Measurements from ENCODE around the gene NF2.

Gene NF2

DNA sequence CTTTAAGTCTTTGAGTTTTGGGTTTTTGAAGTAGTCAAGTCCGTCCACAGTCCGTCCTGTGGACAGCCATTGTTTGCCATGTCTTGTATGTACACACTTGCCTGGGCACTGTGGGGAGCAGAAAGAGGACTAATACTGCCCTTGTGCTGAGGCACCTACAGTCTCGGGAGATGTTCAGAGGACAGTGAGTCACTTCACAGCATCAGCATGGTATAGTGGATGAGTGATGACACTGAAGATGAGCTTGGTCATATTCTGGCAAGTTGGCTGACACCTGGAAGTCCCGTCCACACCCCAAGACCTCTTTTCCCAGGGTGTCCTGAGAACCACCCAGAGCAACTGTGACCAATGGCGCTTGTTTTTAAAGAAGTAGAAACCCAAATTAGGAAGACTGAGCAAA, 29.2 kb downstream of the NF2 start:
- TF ChIP-seq CTCF (IDR thresholded peaks at IDR 0.05; ENCODE audit: insufficient read depth, low read length, poor library complexity, severe bottlenecking): no peak
- Histone ChIP-seq H3F3A (ENCODE audit: insufficient read depth) (0 out of 2 replicates have a peak, but pooled peaks cover 5% of the 10 kb centered on the region), H3K4me3 (ENCODE audit: insufficient read depth, low read length, poor library complexity, severe bottlenecking) (no peak overlapping the region), H3K36me3 (ENCODE audit: low read length) (no peaks in the 10 kb centered on the region; the same call in 1 of the 2 replicates), H3K9me3 (ENCODE audit: insufficient read depth, low read length) (no peaks in the 10 kb centered on the region), H3K9me2 (replicated peaks; ENCODE audit: insufficient read depth, low read length) (no peaks in the 10 kb centered on the region), H3K27me3 (ENCODE audit: low read length) (no peaks in the 10 kb centered on the region), H4K20me1 (ENCODE audit: low read depth, low read length) (peaks cover 7% of the 10 kb centered on the region; the same call in 1 of the 2 replicates), H2AFZ (ENCODE audit: low read depth, low read length, severe bottlenecking) (no peak overlapping the region), H3K9ac (ENCODE audit: low read length) (no peak overlapping the region), H3K27ac (ENCODE audit: low read depth, low read length) (no peak overlapping the region), H3K4me2 (ENCODE audit: low read depth, low read length, poor library complexity, severe bottlenecking) (no peak overlapping the region), H3K79me2 (ENCODE audit: insufficient read depth, low read length) (peaks cover 66% of the 10 kb centered on the region)

GRCh38 chr22:29633514-29634312, 30.3 kb downstream of the NF2 start:
- H3K9me3 ChIP-seq (ENCODE audit: insufficient read depth, low read length): no peaks in the 10 kb centered on the region
- no peak overlapping the region for H3K4me2 ChIP-seq (ENCODE audit: low read depth, low read length, poor library complexity, severe bottlenecking)
- peaks cover 7% of the 10 kb centered on the region; the same call in 1 of the 2 replicates for H4K20me1 ChIP-seq (ENCODE audit: low read depth, low read length)
- H3K36me3 ChIP-seq (ENCODE audit: low read length): no peaks in the 10 kb centered on the region; the same call in 1 of the 2 replicates
- H3F3A ChIP-seq (ENCODE audit: insufficient read depth): 0 out of 2 replicates have a peak, but pooled peaks cover 5% of the 10 kb centered on the region
- H3K9ac ChIP-seq (ENCODE audit: low read length): no peak overlapping the region
- H2AFZ ChIP-seq (ENCODE audit: low read depth, low read length, severe bottlenecking): no peak overlapping the region
- no peak overlapping the region for H3K4me3 ChIP-seq (ENCODE audit: insufficient read depth, low read length, poor library complexity, severe bottlenecking)
- TF ChIP-seq EZH2phosphoT487 (conservative IDR thresholded peaks at IDR 0.05; ENCODE audit: low read length) (no peak), CTCF (IDR thresholded peaks at IDR 0.05; ENCODE audit: insufficient read depth, low read length, poor library complexity, severe bottlenecking) (no peak)
- H3K9me2 ChIP-seq (replicated peaks; ENCODE audit: insufficient read depth, low read length): no peaks in the 10 kb centered on the region
- peaks cover 60% of the 10 kb centered on the region for H3K79me2 ChIP-seq (ENCODE audit: insufficient read depth, low read length)
- no peak overlapping the region for H3K27ac ChIP-seq (ENCODE audit: low read depth, low read length)
- H3K27me3 ChIP-seq (ENCODE audit: low read length): no peaks in the 10 kb centered on the region

DNA sequence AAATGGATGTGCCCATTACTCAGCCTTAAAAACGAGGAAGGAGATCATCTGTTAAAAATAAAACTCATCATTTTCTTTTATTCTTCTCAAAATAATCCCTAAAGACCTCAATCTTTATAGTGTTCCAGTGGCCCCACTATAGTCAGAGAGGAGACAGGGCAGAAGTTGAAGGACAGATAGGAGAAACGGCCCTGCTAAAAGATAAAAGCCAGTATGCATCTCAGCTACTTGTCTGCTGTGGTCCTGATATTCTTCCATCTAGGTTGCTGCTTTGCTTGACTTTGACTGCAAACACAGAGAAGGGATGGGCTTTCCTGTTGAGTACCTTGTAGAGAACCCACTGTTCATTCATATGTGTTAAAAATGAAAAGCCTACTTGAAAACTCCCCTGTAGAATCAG, 31.4 kb downstream of the NF2 start:
- no peaks in the 10 kb centered on the region for H3K27me3 ChIP-seq (ENCODE audit: low read length)
- H3K4me2 ChIP-seq (ENCODE audit: low read depth, low read length, poor library complexity, severe bottlenecking): no peak overlapping the region
- no peak overlapping the region for H3K9ac ChIP-seq (ENCODE audit: low read length)
- H3K79me2 ChIP-seq (ENCODE audit: insufficient read depth, low read length): peaks cover 50% of the 10 kb centered on the region
- H4K20me1 ChIP-seq (ENCODE audit: low read depth, low read length): peaks cover 7% of the 10 kb centered on the region; the same call in 1 of the 2 replicates
- 0 out of 2 replicates have a peak, but pooled peaks cover 5% of the 10 kb centered on the region for H3F3A ChIP-seq (ENCODE audit: insufficient read depth)
- no peaks in the 10 kb centered on the region for H3K9me3 ChIP-seq (ENCODE audit: insufficient read depth, low read length)
- no peaks in the 10 kb centered on the region for H3K9me2 ChIP-seq (replicated peaks; ENCODE audit: insufficient read depth, low read length)
- H3K27ac ChIP-seq (ENCODE audit: low read depth, low read length): no peak overlapping the region
- H3K36me3 ChIP-seq (ENCODE audit: low read length): no peaks in the 10 kb centered on the region; the same call in 1 of the 2 replicates
- no peak overlapping the region for H2AFZ ChIP-seq (ENCODE audit: low read depth, low read length, severe bottlenecking)
- no peak overlapping the region for H3K4me3 ChIP-seq (ENCODE audit: insufficient read depth, low read length, poor library complexity, severe bottlenecking)
- no peak for TF ChIP-seq CTCF (IDR thresholded peaks at IDR 0.05; ENCODE audit: insufficient read depth, low read length, poor library complexity, severe bottlenecking)
- no peak for TF ChIP-seq EZH2phosphoT487 (conservative IDR thresholded peaks at IDR 0.05; ENCODE audit: low read length)
